GM19395 (cell line): ENCODE measurements around the gene KRTAP12-3.
"Not testable (repeated sequence)": the region's sequence is repeated elsewhere in the genome, so short reads cannot be mapped to it uniquely, and the experiment has no call there.

ENCODE experiments used
- ATAC-seq: cut with Tn5 transposase; IDR thresholded peaks from one replicate; pipeline ENCODE4 v1.9.1; 2021; ENCODE audit warnings: mild to moderate bottlenecking, moderate library complexity; ENCODE audit not compliant: unreplicated experiment

The KRTAP12-3 gene

GRCh38 chr21:44650265-44650972 is 7.3 kb upstream of the KRTAP12-3 start:
- no peak for ATAC-seq

GRCh38 chr21:44650973-44651675 is 6.6 kb upstream of the KRTAP12-3 start:
- no peak for ATAC-seq

DNA sequence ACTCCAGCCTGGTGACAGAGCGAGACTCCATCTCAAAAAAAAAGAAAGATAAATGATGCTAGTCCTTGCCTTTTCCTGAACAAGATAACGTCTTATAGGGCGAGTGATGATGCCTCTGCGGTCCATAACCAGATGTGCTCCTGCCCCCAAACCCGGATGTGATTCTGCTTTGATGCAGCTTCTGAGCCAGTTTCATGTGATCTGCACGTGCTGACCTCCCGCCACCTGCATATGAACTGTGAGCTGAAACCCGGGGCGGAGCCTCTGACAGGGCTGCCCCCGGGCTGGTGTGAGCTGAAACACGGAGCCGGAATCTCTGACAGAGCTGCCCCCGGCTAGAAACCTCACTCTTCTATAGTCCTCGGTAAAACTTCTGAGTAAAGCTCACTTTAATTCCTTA is 4.6 kb upstream of the KRTAP12-3 start:
- no peak for ATAC-seq

DNA sequence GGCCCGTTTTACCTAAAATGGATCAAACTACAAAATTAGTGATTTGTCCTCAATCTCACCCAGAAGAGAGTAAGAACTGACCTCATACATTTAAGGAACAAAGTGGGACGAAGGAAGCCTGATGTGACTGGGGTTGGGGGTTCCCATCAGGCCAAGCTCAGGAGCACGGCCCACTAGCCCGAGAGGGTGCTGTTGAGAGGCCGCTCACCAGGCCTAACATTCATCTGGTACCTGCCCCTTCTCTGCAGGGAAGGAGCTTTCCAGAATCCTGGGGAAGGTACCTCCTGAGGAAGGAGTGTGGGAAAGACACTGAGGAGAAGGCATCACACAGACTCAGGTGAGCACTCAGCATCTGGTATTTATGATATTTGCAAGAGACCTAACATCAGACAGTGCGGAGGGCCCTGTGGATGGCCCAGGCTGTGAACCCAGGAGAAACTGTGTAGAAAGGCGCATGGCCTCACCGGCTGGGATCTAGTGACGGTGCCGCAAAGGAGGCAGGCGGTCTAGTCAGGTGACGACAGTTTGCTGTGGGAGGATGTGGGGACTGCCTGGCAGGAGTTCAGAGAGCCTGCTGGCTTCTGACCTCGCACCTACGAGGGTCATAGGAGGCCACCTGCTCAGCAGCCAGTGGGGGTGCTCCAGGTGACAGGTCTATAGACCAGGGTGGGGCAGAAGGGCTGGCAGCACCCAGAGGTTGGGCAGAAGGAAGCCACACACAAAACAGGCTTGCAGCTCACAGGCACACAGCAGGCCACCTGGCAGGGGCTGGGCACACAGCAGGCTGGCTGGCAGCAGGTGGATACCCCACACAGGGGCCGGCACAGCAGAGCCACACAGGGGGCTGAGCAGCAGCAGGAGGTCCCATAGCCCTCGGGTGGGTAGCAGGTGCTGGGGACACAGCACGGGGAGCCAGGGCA is 3.8 kb upstream of the KRTAP12-3 start:
- ATAC-seq: no peak

DNA sequence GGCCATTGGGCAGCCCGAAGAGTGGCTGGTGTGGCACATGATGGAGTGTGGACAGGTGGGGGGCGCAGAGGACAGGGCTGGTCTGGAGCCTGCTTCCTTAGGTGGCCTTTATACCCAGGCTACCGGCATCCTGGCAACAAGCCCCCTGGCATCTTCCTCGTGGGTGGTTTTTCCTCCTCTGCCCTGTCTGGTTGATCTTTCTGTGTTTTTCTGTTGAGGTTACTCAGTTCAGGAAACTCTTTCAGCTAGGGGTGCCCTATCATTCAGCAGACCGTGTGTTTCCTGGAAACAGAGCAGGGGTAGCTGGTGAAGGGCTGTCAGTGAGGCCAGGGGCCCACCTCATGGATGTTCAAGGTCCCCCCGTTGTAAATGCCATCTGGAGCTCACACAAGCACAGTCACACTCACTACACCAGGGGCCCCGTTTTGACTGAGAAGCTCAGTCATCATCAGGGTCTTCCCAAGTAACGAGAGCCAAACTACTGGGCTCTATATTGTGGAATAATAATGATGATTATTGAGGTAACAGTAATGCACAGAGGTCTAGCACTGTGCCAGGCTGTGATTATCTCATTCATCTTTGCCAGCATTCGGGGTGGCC is 3.1 kb upstream of the KRTAP12-3 start, which contains the start of gene KRTAP12-4:
Gene KRTAP12-4 (minus strand): TSS at position 84 of the 600 bp plus-strand sequence. CDS start 45 bp downstream, at position 39.
- ATAC-seq: no peak

- ATAC-seq: no peak
Observed at GRCh38 chr21:44656868-44657267, 864 bp upstream of the KRTAP12-3 start.

GRCh38 chr21:44658541-44658910 is 794 bp downstream of the KRTAP12-3 start:
- ATAC-seq: no peak

- ATAC-seq: no peak
Observed at GRCh38 chr21:44658913-44659595, 1.3 kb downstream of the KRTAP12-3 start.

GRCh38 chr21:44661567-44661966 is 3.8 kb downstream of the KRTAP12-3 start:
- ATAC-seq: not testable (repeated sequence)

- ATAC-seq: no peak
Observed at GRCh38 chr21:44664691-44665090, 7.0 kb downstream of the KRTAP12-3 start.

GRCh38 chr21:44666401-44667320 is 8.9 kb downstream of the KRTAP12-3 start, which contains the start of gene KRTAP12-2:
TSS of gene KRTAP12-2 (minus strand) at chr21:44666927. CDS start at chr21:44666886, 41 bp downstream.
- no peak for ATAC-seq

DNA sequence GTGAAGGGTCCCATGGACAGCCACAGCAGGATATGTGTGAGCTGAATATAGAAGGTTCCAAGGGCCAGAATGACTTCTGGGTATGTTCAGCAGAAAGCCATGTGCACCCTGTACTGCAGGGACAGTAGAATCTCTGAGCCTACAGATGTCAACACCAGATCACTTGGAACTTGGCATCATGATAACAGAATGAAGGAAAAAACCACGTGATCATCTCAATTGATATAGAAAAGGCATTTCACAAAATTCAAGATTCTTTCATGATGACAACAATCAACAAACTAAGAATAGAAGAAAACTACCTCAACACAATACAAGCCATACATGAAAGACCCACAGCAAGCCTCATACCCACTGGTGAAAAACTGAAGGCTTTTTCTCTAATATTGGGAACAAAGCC is 9.9 kb downstream of the KRTAP12-3 start:
- no peak for ATAC-seq

DNA sequence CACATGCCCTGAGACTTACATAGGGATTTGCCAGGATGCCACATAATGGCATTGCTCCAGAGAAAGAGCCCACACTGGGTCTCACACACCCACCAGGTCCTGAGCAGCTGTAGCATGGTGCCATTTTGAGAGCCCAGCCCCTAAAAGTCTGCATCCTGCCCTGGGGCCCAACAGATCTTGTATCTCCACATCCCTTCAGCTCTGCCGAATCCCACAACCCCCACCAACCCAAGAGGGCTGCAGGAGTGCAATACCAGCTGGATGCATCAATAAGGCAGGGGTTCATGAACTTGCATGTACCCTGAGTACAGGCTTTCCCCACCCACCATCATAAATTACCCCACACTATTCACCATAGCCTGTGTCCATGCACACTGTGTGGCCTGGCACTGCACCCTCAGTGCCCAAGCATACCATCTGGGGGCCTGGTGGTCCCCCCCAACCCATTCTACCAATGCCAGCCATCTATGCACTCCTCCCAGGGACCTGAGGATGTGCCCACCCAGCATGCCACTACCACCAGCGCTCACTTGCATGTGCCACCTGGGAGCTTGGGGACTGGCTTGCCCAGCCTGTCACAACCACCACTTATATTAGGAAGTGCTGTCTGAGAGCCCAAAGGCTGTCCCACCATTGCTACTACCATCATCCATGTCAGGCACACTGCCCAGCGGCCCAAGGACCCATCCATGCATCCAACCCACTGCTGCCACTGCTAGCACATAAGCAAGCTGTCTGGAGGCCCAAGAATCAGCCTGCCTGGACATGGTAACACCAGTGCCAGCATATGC is 13.1 kb downstream of the KRTAP12-3 start:
- no peak for ATAC-seq

- ATAC-seq: no peak
Observed at GRCh38 chr21:44671911-44672310, 14.2 kb downstream of the KRTAP12-3 start.

GRCh38 chr21:44677881-44678280 is 20.1 kb downstream of the KRTAP12-3 start:
- no peak for ATAC-seq

- ATAC-seq: no peak
Observed at GRCh38 chr21:44681152-44681551, 23.4 kb downstream of the KRTAP12-3 start.

GRCh38 chr21:44681861-44682579 is 24.3 kb downstream of the KRTAP12-3 start, which contains the start of gene KRTAP12-1:
TSS of gene KRTAP12-1 (minus strand) at chr21:44682163. CDS start at chr21:44682123, 40 bp downstream.
- no peak for ATAC-seq
